ENCODE data around the gene CAVIN2.

- TF ChIP-seq CTCF (optimal IDR thresholded peaks at IDR 0.05 in 1 of 3, IDR thresholded peaks at IDR 0.05 in 1 of 3, conservative IDR thresholded peaks at IDR 0.05 in 1 of 3; ENCODE audit: extremely low read depth in 1 of 3, insufficient read depth in 2 of 3, low read length in 3 of 3), result no peak
- TF ChIP-seq EZH2 (IDR thresholded peaks at IDR 0.05; ENCODE audit: low read length), result no peak
These were observed 29.0 kb upstream of the CAVIN2 start for GRCh38 chr2:191875859-191876258.

Data from keratinocyte (primary cell).